A549 (cell line): ENCODE measurements around the gene HK1. TPM values are rescaled to one million over a fixed set of nuclear protein-coding genes. Genes with fewer than 3 reads are reported as not detected.

Source experiments
- ATAC-seq, 2 experiments: fragments of 200-7000 bp in 1 of 2; fragments of >200 bp in 1 of 2; cut with Nextera tagmentation in 1 of 2; cut with Tn5 transposase in 1 of 2; 3 replicates each; pipeline versions ENCODE4 v1.8.0 to v1.9.1; 2018 to 2020; ENCODE audit warnings: mild to moderate bottlenecking in 1 of 2, moderate library complexity in 1 of 2
- CTCF ChIA-PET: fragments of 300-600 bp; sonication (Branson Sonifier 250); formaldehyde crosslinking; extraction: SDS; loops from one replicate; lab custom pipeline; 2021; ENCODE audit warnings: antibody characterized with exemption, inconsistent platforms; lab: Yijun Ruan, JAX
- POLR2A ChIA-PET: fragments of 350-600 bp; formaldehyde crosslinking; extraction: SDS; loops from one replicate; lab custom pipeline; 2021; ENCODE audit warnings: antibody characterized with exemption, inconsistent platforms; lab: Yijun Ruan, JAX
- DNase-seq, 2 experiments: peaks; one replicate each; pipeline versions ENCODE4 v3.0.0 to v3.0.0-alpha.2; 2011 to 2016; ENCODE audit warnings: low read depth in 1 of 2, low spot score in 1 of 2
- FAIRE-seq: peaks from 2 replicates; lab custom pipeline; 2011; peaks lifted over from hg19 to GRCh38; lab: Jason Lieb, UNC
- H3K27ac ChIP-seq, 2 experiments: fragments of >200 bp; sonication (Bioruptor Twin); formaldehyde crosslinking; 3 replicates each; pipeline ENCODE4 v1.5.1; 2016 to 2017
- H3K4me1 ChIP-seq: fragments of >200 bp; sonication (Bioruptor Twin); formaldehyde crosslinking; 3 replicates; pipeline ENCODE4 v1.6.1; 2016
- H3K4me2 ChIP-seq: fragments of >200 bp; sonication (Bioruptor Twin); formaldehyde crosslinking; 3 replicates; pipeline ENCODE4 v1.6.1; 2016
- H3K4me3 ChIP-seq: fragments of >200 bp; sonication (Bioruptor Twin); formaldehyde crosslinking; 3 replicates; pipeline ENCODE4 v1.5.1; 2016
- H3K9me3 ChIP-seq: fragments of >200 bp; sonication (Bioruptor Twin); formaldehyde crosslinking; 3 replicates; pipeline ENCODE4 v1.6.1; 2016
- CBX2 ChIP-seq: fragments of 200-600 bp; sonication (generic); IDR thresholded peaks from 2 replicates; pipeline ENCODE4 v1.6.1; 2016; ENCODE audit warnings: low read depth, mild to moderate bottlenecking, borderline replicate concordance
- CEBPB ChIP-seq, 2 experiments: fragments of >200 bp in 1 of 2; sonication (Bioruptor Twin) in 1 of 2; formaldehyde crosslinking in 1 of 2; IDR thresholded peaks; 2 replicates each; pipeline ENCODE4 v1.6.1; 2012 to 2016
- EP300 ChIP-seq, 2 experiments: fragments of >200 bp; sonication (Bioruptor Twin); formaldehyde crosslinking; IDR thresholded peaks; 2 replicates in 1 of 2; 3 replicates in 1 of 2; pipeline ENCODE4 v1.6.1; 2016 to 2017
- FOSB ChIP-seq: fragments of 250-450 bp; sonication (Bioruptor Pico); IDR thresholded peaks from 2 replicates; pipeline ENCODE4 v1.5.0; 2020; ENCODE audit warnings: mild to moderate bottlenecking, moderate library complexity
- FOXS1 ChIP-seq: fragments of 250-450 bp; sonication (Bioruptor Pico); IDR thresholded peaks from 2 replicates; pipeline ENCODE4 v1.5.0; 2020; ENCODE audit warnings: mild to moderate bottlenecking, moderate library complexity
- HDAC2 ChIP-seq: fragments of 200-600 bp; sonication (generic); IDR thresholded peaks from 2 replicates; pipeline ENCODE4 v1.6.1; 2016
- HOXB13 ChIP-seq: fragments of 250-450 bp; sonication (Bioruptor Pico); IDR thresholded peaks from 2 replicates; pipeline ENCODE4 v1.5.0; 2020; ENCODE audit warnings: low read depth, mild to moderate bottlenecking, moderate library complexity
- HOXB5 ChIP-seq: fragments of 250-450 bp; sonication (Bioruptor Pico); IDR thresholded peaks from 2 replicates; pipeline ENCODE4 v1.5.0; 2020; ENCODE audit warnings: mild to moderate bottlenecking, moderate library complexity
- NPAS2 ChIP-seq: fragments of 250-450 bp; sonication (Bioruptor Pico); IDR thresholded peaks from 2 replicates; pipeline ENCODE4 v1.8.0; 2022; ENCODE audit warnings: mild to moderate bottlenecking, moderate library complexity, borderline replicate concordance
- PHF8 ChIP-seq: fragments of 200-600 bp; sonication (generic); IDR thresholded peaks from 2 replicates; pipeline ENCODE4 v1.6.1; 2016; ENCODE audit warnings: low read depth, mild to moderate bottlenecking, antibody characterized with exemption, moderate library complexity, borderline replicate concordance
- POLR2AphosphoS2 ChIP-seq: conservative IDR thresholded peaks from 2 replicates; pipeline ENCODE4 v1.6.1; 2012; ENCODE audit warnings: low read length, improper control_type of control experiment, inconsistent platforms
- SMC3 ChIP-seq: fragments of >200 bp; sonication (Bioruptor Twin); formaldehyde crosslinking; IDR thresholded peaks from 3 replicates; pipeline ENCODE4 v1.6.1; 2018; ENCODE audit warnings: inconsistent platforms
- WGBS: methylation state at CpG from one replicate; pipeline ENCODE4 v1.1.6; 2017; ENCODE audit errors: missing lambda C conversion rate; 5-methylcytosine and 5-hydroxymethylcytosine counted together
- polyA plus RNA-seq, 4 experiments: library from polyadenylated mRNA; depleted of rRNA in 3 of 4; stranded (reverse); fragments of >200 nt; fragmentation: RNase III in 1 of 4; extraction: RNeasy Plus Mini Kit Qiagen cat#74134 plus additional on column Dnase treatment in 1 of 4; gene quantifications; 2 replicates in 3 of 4; 3 replicates in 1 of 4; pipeline ENCODE4 v1.2.3, GENCODE V29; 2011 to 2017
- TF ChIP-seq, protein P1 (sequence below): fragments of >200 bp; sonication (Bioruptor Twin); formaldehyde crosslinking; IDR thresholded peaks from 3 replicates; pipeline ENCODE4 v1.5.1; 2016
- TF ChIP-seq, protein P2 (sequence below): fragments of >200 bp; sonication (Bioruptor Twin); formaldehyde crosslinking; IDR thresholded peaks from 3 replicates; pipeline ENCODE4 v1.6.1; 2016
- TF ChIP-seq, protein P3 (sequence below): fragments of 200-600 bp; sonication (generic); IDR thresholded peaks from 2 replicates; pipeline ENCODE4 v1.6.1; 2016; ENCODE audit warnings: antibody characterized with exemption, mild to moderate bottlenecking, moderate library complexity

HK1 gene
- polyA plus RNA-seq, 2 of the 4 experiments (the other 2 are of a cell fraction): 17.3 to 58.9 TPM

DNA sequence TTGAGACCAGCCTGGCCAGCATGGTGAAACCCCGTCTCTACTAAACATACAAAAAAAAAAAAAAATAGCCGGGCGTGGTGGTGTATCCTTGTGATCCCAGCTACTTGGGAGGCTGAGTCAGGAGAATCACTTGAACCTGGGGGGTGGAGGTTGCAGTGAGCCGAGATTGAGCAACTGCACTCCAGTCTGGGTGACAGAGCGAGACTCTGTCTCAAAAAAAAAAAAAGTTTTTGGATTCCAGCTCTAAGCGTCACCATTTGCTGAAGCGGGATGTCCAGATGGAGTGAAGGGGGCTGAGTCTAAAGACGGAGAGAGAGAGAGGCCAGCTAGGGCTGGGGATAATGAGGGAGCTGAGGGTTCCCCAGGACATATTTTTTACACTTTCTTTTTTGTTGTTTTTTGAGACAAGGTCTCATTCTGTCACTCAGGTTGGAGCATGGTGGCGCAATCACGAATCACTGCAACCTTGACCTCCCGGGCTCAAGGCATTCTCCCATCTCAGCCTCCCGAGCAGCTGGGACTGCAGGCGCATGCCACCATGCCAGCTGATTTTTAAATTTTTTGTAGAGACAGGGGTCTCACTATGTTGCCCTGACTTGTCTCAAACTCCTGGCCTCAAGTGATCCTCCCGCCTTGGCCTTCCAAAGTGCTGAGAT, 9.4 kb upstream of the HK1 start:
- FAIRE-seq (no peak), DNase-seq (no peak), ATAC-seq (no peak)
- Histone ChIP-seq H3K27ac (no peak overlapping the region), H3K4me1 (peaks cover 16% of the 10 kb centered on the region; the same call in 2 of the 3 replicates), H3K4me2 (no peak overlapping the region; the same call in 2 of the 3 replicates), H3K4me3 (no peak overlapping the region), H3K9me3 (no peaks in the 10 kb centered on the region)
- ChIA-PET CTCF (interaction anchor here (0.6 to 3.0 kb wide), 3 partner anchors 9 to 279 kb away, joined by 3 to 10 read pairs (median 3); no protein-coding TSS in a partner anchor), POLR2A (no interaction called here)
- TF ChIP-seq FOXS1 (CRISPR knock-in tag): no peak
- TF ChIP-seq HOXB5: no peak
- TF ChIP-seq NPAS2 (CRISPR knock-in tag): no peak
- no peak for TF ChIP-seq FOSB (CRISPR knock-in tag)
- 0 out of 4 replicates have a peak, but pooled peaks of 1 of the 2 experiments have one; percentile 8 for TF ChIP-seq CEBPB (IDR thresholded peaks at IDR 0.05)
- WGBS: 81% methylated on average over 14 of the region's 14 CpGs

DNA sequence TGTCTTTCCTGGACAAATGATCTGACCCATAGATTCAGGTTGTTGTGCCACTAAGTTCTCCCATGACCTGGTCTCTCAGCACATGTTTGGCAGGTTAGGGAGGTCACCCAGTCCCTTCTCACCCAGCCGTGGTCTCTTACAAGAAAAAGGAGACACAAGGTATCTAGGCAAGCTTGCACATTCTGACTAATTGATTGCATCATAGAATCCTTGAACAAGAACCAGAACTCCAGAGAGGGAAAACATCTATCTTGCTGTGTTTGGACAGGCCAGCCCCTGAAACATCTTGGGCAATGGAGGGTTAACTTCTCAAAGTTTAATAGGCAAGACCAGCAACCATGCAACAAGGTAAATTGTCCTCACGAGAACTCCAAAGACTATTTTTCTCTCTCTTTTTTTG, 8.5 kb upstream of the HK1 start:
- 0 out of 3 replicates have a peak overlapping the region, but pooled peaks have one; percentile 1 for H3K4me2 ChIP-seq
- ChIA-PET CTCF (interaction anchor here (3.0 kb wide), 1 partner anchor 9 kb away, joined by 10 read pairs; no protein-coding TSS in a partner anchor), POLR2A (no interaction called here)
- peak overlapping the region in 1 of 2 experiments; percentile 7; a peak in 1 of 6 replicates for H3K27ac ChIP-seq
- ATAC-seq (no peak), DNase-seq (no peak), FAIRE-seq (no peak)
- TF ChIP-seq HOXB13 (CRISPR knock-in tag) (no peak), SMC3 (no peak), FOSB (CRISPR knock-in tag) (no peak), CEBPB (IDR thresholded peaks at IDR 0.05) (peak; percentile 18 to 33; a peak in 2 of 4 replicates), HDAC2 (no peak), POLR2AphosphoS2 (no peak)
- no peak overlapping the region for H3K4me3 ChIP-seq
- peaks cover 16% of the 10 kb centered on the region; the same call in 2 of the 3 replicates for H3K4me1 ChIP-seq
- no peaks in the 10 kb centered on the region for H3K9me3 ChIP-seq
- WGBS: 80% methylated on average over 2 of the region's 2 CpGs

DNA sequence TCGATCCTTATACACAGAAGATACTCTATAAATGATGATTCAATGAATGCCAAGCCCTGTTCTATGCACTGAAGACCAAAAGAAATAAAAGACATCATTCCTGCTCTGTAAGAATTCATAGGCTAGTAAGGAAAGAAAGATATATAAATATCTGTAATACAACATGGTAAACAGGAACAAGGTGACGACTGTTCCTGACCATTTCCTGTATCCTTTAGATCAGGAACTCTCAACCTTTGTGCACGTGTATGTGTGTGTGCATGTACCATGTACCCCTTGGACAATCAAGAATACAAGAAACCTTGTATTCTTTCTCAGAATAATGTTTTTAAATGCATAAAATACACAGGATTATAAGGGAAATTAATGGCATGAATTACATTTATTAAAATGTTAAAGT, 7.3 kb upstream of the HK1 start:
- POLR2A ChIA-PET: no interaction called here

More for the DNA sequence above, 7.3 kb upstream of the HK1 start:
- Histone ChIP-seq H3K4me1 (peaks cover 16% of the 10 kb centered on the region; the same call in 2 of the 3 replicates), H3K4me3 (no peak overlapping the region), H3K27ac (no peak overlapping the region), H3K4me2 (no peak overlapping the region), H3K9me3 (no peaks in the 10 kb centered on the region)
- CTCF ChIA-PET: interaction anchor here (3.0 kb wide), 1 partner anchor 11 kb away, joined by 10 read pairs; no protein-coding TSS in a partner anchor
- DNase-seq (no peak), ATAC-seq (no peak), FAIRE-seq (no peak)
- no peak for TF ChIP-seq HOXB13 (CRISPR knock-in tag)
- TF ChIP-seq, protein P1, sequence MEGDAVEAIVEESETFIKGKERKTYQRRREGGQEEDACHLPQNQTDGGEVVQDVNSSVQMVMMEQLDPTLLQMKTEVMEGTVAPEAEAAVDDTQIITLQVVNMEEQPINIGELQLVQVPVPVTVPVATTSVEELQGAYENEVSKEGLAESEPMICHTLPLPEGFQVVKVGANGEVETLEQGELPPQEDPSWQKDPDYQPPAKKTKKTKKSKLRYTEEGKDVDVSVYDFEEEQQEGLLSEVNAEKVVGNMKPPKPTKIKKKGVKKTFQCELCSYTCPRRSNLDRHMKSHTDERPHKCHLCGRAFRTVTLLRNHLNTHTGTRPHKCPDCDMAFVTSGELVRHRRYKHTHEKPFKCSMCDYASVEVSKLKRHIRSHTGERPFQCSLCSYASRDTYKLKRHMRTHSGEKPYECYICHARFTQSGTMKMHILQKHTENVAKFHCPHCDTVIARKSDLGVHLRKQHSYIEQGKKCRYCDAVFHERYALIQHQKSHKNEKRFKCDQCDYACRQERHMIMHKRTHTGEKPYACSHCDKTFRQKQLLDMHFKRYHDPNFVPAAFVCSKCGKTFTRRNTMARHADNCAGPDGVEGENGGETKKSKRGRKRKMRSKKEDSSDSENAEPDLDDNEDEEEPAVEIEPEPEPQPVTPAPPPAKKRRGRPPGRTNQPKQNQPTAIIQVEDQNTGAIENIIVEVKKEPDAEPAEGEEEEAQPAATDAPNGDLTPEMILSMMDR: no peak
- no peak for TF ChIP-seq PHF8
- TF ChIP-seq CBX2: no peak
- TF ChIP-seq, protein P2, sequence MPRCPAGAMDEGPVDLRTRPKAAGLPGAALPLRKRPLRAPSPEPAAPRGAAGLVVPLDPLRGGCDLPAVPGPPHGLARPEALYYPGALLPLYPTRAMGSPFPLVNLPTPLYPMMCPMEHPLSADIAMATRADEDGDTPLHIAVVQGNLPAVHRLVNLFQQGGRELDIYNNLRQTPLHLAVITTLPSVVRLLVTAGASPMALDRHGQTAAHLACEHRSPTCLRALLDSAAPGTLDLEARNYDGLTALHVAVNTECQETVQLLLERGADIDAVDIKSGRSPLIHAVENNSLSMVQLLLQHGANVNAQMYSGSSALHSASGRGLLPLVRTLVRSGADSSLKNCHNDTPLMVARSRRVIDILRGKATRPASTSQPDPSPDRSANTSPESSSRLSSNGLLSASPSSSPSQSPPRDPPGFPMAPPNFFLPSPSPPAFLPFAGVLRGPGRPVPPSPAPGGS: no peak
- TF ChIP-seq, protein P3, sequence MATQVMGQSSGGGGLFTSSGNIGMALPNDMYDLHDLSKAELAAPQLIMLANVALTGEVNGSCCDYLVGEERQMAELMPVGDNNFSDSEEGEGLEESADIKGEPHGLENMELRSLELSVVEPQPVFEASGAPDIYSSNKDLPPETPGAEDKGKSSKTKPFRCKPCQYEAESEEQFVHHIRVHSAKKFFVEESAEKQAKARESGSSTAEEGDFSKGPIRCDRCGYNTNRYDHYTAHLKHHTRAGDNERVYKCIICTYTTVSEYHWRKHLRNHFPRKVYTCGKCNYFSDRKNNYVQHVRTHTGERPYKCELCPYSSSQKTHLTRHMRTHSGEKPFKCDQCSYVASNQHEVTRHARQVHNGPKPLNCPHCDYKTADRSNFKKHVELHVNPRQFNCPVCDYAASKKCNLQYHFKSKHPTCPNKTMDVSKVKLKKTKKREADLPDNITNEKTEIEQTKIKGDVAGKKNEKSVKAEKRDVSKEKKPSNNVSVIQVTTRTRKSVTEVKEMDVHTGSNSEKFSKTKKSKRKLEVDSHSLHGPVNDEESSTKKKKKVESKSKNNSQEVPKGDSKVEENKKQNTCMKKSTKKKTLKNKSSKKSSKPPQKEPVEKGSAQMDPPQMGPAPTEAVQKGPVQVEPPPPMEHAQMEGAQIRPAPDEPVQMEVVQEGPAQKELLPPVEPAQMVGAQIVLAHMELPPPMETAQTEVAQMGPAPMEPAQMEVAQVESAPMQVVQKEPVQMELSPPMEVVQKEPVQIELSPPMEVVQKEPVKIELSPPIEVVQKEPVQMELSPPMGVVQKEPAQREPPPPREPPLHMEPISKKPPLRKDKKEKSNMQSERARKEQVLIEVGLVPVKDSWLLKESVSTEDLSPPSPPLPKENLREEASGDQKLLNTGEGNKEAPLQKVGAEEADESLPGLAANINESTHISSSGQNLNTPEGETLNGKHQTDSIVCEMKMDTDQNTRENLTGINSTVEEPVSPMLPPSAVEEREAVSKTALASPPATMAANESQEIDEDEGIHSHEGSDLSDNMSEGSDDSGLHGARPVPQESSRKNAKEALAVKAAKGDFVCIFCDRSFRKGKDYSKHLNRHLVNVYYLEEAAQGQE: no peak
- TF ChIP-seq EP300 (IDR thresholded peaks at IDR 0.05): no peak
- WGBS: 82% methylated on average over 3 of the region's 3 CpGs
